Mammary microvascular endothelial cell (primary cell): ENCODE data around the gene NTS. TPM values are rescaled to one million over a fixed set of nuclear protein-coding genes. Genes with fewer than 3 reads are reported as not detected.

Source experiments
- total RNA-seq: library from RNA; depleted of rRNA; stranded (reverse); fragments of >200 nt; gene quantifications from 2 replicates; pipeline ENCODE4 v1.2.3, GENCODE V29; 2015

The NTS gene, protein sequence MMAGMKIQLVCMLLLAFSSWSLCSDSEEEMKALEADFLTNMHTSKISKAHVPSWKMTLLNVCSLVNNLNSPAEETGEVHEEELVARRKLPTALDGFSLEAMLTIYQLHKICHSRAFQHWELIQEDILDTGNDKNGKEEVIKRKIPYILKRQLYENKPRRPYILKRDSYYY
- not detected in 2 replicates for total RNA-seq

GRCh38 chr12:85874031-85874461 is at the start of gene NTS:
Gene NTS (plus strand): TSS chr12:85874295. CDS start chr12:85874404, 109 bp downstream.

GRCh38 chr12:85836197-85837090 is 37.7 kb upstream of the NTS start, which contains the start of gene RASSF9:
Gene RASSF9 (minus strand): TSS chr12:85836409. CDS start chr12:85836201, 208 bp downstream.

Other genes starting within 250 kb of the NTS start
- 0.47 and 1.1 TPM in 2 replicates for gene RASSF9, start 37.9 kb upstream of the NTS start, total RNA-seq